Retinal pigment epithelial cell (primary cell): Measurements from ENCODE around the gene PCDHGB1.
"Not testable (repeated sequence)": the region's sequence is repeated elsewhere in the genome, so short reads cannot be mapped to it uniquely, and the experiment has no call there.

Source experiments
- DNase-seq: peaks from one replicate; pipeline ENCODE4 v3.0.0-alpha.2; 2010; ENCODE audit warnings: low read depth
- H3K4me3 ChIP-seq: 2 replicates; pipeline ENCODE4 v1.5.1; 2011; ENCODE audit warnings: mild to moderate bottlenecking, low read length, control low read depth, moderate library complexity
- TF ChIP-seq, protein P1 (sequence below): conservative IDR thresholded peaks from 2 replicates; pipeline ENCODE4 v1.5.1; 2011; ENCODE audit warnings: low read depth, low read length, control low read depth, inconsistent platforms

PCDHGB1 gene

GRCh38 chr5:141387557-141388311 lies 37.8 kb downstream of the PCDHGB1 start, which contains the start of gene PCDHGB4:
PCDHGB4 (plus strand) TSS chr5:141387698; CDS start chr5:141387885, 187 bp downstream.
- H3K4me3 ChIP-seq, result peak within 1 kb of the TSS; percentile 35
- TF ChIP-seq, protein P1, sequence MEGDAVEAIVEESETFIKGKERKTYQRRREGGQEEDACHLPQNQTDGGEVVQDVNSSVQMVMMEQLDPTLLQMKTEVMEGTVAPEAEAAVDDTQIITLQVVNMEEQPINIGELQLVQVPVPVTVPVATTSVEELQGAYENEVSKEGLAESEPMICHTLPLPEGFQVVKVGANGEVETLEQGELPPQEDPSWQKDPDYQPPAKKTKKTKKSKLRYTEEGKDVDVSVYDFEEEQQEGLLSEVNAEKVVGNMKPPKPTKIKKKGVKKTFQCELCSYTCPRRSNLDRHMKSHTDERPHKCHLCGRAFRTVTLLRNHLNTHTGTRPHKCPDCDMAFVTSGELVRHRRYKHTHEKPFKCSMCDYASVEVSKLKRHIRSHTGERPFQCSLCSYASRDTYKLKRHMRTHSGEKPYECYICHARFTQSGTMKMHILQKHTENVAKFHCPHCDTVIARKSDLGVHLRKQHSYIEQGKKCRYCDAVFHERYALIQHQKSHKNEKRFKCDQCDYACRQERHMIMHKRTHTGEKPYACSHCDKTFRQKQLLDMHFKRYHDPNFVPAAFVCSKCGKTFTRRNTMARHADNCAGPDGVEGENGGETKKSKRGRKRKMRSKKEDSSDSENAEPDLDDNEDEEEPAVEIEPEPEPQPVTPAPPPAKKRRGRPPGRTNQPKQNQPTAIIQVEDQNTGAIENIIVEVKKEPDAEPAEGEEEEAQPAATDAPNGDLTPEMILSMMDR, result peak; percentile 57
- DNase-seq, result not testable (repeated sequence)

- TF ChIP-seq, protein P1, result no peak
- no peak overlapping the region for H3K4me3 ChIP-seq
- no peak for DNase-seq
Measured at GRCh38 chr5:141388661-141389060, 38.8 kb downstream of the PCDHGB1 start.

DNA sequence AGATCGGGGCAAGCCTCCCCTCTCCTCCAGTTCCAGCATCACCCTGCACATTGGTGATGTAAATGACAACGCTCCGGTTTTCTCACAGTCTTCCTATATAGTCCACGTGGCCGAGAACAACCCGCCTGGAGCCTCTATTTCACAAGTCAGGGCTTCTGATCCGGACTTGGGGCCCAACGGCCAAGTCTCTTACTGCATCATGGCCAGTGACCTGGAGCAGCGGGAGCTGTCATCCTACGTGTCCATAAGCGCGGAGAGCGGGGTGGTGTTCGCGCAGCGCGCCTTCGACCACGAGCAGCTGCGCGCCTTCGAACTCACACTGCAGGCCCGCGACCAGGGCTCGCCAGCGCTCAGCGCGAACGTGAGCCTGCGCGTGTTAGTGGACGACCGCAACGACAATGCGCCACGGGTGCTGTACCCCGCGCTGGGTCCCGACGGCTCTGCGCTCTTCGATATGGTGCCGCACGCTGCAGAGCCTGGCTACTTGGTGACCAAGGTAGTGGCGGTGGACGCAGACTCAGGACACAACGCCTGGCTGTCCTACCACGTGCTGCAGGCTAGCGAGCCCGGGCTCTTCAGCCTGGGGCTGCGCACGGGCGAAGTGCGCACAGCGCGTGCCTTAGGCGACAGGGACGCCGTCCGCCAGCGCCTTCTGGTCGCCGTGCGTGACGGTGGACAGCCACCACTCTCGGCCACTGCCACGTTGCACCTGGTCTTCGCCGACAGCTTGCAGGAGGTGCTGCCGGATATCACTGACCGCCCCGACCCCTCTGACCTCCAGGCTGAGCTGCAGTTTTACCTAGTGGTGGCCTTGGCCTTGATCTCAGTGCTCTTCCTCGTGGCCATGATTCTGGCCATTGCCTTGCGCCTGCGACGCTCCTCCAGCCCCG lies 39.5 kb downstream of the PCDHGB1 start:
- TF ChIP-seq, protein P1, result no peak
- H3K4me3 ChIP-seq, result no peak overlapping the region
- no peak for DNase-seq

- TF ChIP-seq, protein P1, result peak; percentile 9
- no peak within 1 kb of the TSS for H3K4me3 ChIP-seq
- DNase-seq, result no peak
Measured at GRCh38 chr5:141392429-141393198, 42.7 kb downstream of the PCDHGB1 start, which contains the start of gene PCDHGA8. PCDHGA8 (plus strand) TSS chr5:141392633; CDS start chr5:141392814, 181 bp downstream.

- no peak overlapping the region for H3K4me3 ChIP-seq
- DNase-seq, result no peak
- TF ChIP-seq, protein P1, result no peak
Measured at GRCh38 chr5:141393267-141393666, 43.4 kb downstream of the PCDHGB1 start.

DNA sequence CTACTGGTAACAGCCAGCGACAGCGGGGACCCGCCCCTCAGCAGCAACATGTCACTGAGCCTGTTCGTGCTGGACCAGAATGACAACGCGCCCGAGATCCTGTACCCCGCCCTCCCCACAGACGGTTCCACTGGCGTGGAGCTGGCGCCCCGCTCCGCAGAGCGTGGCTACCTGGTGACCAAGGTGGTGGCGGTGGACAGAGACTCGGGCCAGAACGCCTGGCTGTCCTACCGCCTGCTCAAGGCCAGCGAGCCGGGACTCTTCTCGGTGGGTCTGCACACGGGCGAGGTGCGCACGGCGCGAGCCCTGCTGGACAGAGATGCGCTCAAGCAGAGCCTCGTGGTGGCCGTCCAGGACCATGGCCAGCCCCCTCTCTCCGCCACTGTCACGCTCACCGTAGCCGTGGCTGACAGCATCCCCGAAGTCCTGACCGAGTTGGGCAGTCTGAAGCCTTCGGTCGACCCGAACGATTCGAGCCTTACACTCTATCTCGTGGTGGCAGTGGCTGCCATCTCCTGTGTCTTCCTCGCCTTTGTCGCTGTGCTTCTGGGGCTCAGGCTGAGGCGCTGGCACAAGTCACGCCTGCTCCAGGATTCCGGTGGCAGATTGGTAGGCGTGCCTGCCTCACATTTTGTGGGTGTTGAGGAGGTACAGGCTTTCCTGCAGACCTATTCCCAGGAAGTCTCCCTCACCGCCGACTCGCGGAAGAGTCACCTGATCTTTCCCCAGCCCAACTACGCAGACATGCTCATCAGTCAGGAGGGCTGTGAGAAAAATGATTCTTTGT lies 44.7 kb downstream of the PCDHGB1 start:
- H3K4me3 ChIP-seq, DNase-seq: not testable (repeated sequence)
